ENCODE data around the gene LCE1D. TPM values are rescaled to one million over a fixed set of nuclear protein-coding genes. Genes with fewer than 3 reads are reported as not detected.

LCE1D gene, protein sequence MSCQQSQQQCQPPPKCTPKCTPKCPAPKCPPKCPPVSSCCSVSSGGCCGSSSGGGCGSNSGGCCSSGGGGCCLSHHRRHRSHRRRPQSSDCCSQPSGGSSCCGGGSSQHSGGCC
- not detected in 2 replicates for total RNA-seq

DNA sequence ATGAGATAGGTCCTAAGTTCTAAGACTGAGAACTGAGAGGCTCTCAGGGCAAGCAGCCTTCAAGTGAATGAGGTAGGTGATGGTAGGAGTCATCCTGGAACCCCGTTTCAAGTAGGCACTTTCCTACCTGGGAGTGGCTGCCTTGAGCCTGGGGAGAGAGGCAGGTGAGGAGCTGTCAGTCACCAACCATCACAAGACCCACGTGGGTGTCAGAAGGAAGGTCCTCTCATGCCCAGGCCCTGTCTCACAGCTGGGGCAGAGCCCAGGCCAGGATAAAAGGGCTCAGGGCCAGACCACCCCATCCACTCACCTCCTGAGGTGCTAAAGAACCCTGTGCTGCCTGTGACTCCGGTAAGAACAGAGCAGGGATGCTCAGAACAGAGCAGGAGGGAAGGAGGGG, at the start of gene LCE1D:
LCE1D (plus strand) TSS at position 301 of the 400 bp plus-strand sequence. CDS start 1,074 bp downstream, outside the sequence.
- DNase-seq (ENCODE audit: low read depth, low spot score) = no peak

DNA sequence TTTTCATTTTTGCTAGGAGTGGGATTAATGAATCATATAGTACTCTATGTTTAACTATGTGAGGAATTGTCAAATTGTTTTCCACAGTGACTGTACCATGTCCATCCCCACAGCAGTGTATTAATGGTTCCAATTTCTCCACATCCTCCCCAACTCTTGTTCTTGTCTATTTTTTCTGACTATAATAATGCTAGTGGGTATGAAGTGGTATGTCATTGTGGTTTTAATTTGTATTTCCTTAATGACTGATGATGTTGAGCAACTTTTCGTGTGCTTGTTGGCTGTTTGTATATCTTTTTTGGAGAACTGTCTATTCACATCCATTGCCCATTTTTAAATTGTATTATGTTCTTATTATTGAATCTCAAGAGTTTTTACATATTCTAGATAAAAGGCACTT, 48.7 kb upstream of the LCE1D start:
- no peak for DNase-seq (ENCODE audit: low read depth, low spot score)

DNA sequence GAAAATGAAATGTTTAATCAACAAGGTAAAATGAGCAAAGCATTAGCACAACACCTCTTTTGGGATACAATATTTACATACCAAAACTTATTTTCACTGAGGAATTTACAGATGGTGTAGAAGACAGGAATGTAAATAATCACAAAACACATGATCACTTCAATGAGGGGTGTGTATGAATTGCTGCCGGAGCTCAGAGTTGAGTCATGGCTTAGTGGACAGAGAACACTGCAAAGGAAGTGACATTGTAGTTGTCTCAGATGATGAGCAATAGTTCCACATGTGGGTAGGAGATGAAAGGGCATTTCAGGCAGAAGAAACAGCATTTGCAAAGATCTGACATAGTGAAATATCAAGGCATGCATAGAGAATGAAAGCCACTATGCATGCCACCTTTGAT, 44.3 kb upstream of the LCE1D start:
- no peak for DNase-seq (ENCODE audit: low read depth, low spot score)

DNA sequence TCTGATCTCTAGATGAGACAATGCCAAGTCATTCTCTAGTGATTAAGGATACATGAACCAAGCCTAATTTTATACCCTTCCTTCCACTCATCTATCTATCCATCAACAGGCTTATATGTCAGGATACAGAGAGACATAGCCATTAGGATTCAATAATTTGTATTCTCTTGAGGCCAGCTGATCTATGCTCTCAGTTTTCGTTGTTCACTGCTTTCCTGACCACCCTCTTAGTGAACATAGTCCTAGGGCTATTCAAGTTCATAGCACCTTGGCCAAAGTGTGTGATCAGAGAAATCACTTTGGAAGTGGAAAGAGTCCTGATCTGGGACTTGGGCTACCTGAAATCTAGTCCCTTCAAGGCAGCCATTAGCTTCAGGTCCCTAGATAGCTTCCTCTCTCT, 42.9 kb upstream of the LCE1D start:
- DNase-seq (ENCODE audit: low read depth, low spot score) = no peak

DNA sequence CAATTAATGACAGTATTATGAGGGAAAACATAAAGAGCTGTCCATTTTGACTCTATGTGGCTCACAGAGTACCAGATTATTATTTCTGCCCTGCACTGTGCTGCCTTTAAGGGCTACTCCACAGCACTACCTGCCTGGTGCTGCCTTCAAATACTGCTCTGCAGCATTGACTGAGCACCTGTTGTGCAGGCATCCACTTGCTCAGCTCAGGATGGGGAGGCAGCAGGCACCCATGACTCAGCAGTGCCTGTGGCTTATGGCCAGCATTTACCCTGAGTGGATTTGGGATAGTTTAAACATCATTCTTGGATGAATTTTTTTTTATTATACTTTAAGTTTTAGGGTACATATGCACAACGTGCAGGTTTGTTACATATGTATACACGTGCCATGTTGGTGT, 39.6 kb upstream of the LCE1D start:
- no peak for DNase-seq (ENCODE audit: low read depth, low spot score)

DNA sequence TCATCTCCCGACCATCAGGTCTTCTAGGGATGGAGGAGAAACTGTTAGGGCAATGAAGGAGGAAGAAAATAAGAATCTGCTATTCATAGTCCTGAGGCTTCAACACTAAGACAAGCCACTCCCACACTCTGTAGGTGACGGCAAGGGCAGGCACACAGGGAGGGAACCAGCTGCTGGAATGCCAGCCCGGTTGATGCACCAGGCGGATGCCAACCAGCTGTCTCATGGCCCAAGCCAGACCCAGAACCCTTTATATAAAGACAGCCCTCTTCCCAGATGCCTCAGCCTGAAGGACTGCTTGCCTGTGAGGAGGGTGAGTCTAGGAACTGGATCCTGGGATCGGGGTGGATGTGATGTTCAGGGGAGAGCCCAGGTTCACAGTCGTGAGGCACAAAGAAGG, 38.8 kb upstream of the LCE1D start, which contains the start of gene KPRP:
KPRP (plus strand) TSS at position 279 of the 400 bp plus-strand sequence. CDS start 1,564 bp downstream, outside the sequence.
- DNase-seq (ENCODE audit: low read depth, low spot score) = no peak

DNA sequence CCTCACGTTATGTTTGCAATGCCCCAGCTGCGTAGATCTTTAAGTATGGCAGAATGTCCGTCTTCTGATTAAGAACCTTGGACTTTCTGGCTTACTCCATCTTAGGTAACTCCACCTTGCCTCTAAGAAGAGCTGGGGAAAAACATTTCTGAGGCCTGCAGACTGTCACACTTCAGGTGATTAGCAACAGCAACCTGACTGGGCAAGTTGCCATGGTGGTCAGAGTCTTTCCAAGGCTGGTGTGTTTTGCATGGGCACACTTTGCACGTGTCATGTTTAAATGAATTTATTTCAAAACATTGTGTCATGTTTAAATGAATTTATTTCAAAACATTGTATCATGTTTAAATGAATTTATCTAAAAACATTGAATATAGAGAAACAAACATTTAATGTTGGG, 37.9 kb upstream of the LCE1D start:
- DNase-seq (ENCODE audit: low read depth, low spot score) = no peak

DNA sequence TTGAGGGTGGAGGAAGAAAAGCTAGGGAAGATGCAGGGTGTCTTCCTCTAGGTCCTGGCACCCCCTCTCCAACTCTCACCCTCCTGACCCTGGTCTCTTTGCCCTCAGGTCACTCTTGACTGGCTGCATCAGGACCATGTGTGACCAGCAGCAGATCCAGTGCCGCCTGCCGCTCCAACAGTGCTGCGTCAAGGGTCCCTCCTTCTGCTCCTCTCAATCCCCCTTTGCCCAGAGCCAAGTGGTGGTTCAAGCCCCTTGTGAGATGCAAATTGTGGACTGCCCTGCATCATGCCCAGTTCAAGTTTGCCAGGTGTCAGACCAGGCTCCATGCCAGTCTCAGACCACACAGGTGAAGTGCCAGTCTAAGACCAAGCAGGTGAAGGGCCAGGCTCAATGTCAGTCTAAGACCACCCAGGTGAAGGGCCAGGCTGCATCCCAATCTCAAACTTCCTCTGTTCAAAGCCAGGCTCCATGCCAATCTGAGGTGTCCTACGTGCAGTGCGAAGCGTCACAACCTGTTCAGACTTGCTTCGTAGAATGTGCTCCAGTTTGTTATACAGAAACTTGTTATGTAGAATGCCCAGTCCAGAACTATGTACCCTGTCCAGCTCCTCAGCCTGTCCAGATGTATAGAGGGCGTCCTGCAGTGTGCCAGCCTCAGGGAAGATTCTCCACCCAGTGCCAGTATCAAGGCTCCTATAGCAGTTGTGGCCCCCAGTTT, 36.9 kb upstream of the LCE1D start:
- no peak for DNase-seq (ENCODE audit: low read depth, low spot score)

DNA sequence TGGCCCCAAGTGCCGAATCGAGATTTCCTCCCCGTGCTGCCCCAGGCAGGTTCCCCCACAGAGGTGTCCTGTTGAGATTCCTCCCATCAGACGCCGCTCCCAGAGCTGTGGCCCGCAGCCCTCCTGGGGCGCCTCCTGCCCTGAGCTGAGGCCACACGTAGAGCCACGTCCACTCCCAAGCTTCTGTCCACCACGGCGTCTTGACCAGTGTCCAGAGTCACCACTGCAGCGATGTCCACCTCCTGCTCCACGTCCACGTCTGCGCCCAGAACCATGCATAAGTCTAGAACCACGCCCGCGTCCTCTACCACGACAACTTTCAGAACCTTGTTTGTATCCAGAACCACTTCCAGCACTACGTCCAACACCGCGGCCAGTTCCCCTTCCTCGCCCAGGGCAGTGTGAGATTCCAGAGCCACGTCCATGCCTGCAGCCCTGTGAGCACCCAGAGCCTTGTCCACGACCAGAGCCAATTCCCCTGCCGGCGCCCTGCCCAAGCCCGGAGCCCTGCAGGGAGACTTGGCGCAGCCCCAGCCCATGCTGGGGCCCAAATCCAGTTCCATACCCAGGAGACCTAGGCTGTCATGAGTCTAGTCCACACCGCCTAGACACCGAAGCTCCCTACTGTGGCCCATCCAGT, 35.9 kb upstream of the LCE1D start:
- no peak for DNase-seq (ENCODE audit: low read depth, low spot score)

DNA sequence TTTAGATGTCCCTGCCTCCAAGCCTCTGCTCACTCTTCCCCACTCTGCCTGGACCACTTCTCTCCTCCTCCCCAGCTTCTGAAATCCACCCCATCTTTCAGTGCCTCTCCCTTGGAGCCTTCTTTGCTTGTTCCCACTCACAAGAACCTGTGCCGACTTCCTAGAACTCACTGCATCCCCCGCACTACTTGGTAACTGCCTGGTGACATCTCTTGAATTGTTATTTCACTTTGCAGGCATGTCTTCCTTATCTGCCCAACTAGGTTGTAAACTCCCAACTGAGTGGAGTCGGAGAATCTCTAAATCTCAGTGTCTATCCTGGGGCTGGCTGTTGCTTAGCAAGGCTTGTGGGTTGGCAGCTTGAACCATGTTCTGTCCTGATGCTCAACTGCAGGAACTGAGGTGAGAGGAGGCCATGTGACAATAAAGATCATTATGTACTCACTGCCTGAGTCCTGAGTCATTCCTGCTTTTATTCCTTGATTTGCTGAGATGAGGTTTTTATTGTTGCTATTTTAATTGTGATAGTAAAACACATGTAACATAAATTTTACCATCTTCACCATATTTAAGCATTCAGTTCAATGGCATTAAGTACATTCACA, 34.8 kb upstream of the LCE1D start:
- DNase-seq (ENCODE audit: low read depth, low spot score) = no peak

DNA sequence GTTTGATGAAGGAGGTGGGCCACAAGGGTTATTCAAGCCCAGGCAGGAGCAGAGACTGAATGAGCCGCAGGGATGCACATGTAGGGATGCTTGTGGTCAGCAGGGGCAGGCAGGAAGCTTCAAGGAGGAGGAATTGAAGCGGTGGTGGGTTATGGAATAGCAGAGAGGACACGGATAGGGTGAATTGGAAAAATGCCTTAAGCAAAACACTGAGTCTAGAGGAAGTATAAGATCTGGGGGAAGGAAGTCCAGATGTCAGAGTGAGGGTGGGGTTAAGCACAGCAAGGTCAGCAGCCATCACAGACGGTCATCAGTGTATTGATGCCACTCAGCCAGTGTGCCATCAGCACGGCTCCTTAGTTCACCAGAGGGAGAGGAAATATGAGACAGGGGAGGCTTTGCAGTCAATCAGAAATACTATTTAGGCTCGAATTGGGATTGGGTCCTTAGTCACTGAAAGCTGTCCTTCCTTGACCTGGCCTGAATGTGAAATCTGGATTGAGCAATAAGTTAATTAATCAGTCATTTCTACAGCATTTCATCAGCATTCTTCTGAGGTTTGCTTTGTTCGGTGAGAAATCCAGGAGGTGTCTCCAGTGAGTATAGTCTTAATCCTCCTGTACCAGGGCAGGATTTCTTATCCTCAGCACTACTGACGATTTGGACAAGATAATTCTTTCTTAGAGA, 27.5 kb upstream of the LCE1D start:
- DNase-seq (ENCODE audit: low read depth, low spot score) = no peak

DNA sequence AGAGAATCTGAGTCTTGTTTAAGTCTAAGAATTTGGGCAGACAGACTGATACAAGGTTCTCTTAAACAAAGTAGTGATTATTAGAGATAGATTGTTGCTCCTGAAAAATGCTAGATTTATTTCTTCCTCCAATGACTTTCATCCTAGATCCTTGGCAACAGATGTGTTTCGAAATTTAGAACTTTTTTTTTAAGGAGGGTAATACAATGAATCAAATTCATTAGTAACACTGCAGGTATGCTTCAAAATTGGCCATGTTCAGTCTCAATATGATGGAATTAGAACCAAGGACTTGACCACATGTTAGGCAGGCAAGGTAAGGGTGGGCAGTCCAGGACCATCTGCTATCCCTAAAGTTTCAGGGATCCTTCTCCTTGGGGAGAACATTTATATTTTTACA, 26.1 kb upstream of the LCE1D start:
- DNase-seq (ENCODE audit: low read depth, low spot score) = no peak

DNA sequence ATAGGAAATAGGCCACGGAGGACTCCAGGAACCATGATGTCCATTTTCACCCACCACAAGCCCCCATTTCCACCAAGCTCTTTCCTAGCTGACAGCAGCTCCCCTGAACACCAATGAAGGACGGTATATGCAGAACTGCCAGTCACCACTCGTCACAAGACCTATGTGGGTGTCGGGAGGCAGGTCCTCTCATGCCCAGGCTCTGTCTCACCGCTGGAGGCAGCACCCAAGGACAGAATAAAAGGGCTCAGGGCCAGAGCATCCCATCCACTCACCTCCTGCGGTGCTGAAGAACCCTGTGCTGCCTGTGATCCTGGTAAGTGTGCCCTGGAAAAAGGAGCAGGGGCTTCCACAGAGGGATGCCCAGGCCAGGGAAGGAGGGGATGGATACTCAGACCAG, 21.6 kb upstream of the LCE1D start, which contains the start of gene LCE1F:
LCE1F (plus strand) TSS at position 266 of the 400 bp plus-strand sequence. CDS start 1,232 bp downstream, outside the sequence.
- DNase-seq (ENCODE audit: low read depth, low spot score) = no peak

DNA sequence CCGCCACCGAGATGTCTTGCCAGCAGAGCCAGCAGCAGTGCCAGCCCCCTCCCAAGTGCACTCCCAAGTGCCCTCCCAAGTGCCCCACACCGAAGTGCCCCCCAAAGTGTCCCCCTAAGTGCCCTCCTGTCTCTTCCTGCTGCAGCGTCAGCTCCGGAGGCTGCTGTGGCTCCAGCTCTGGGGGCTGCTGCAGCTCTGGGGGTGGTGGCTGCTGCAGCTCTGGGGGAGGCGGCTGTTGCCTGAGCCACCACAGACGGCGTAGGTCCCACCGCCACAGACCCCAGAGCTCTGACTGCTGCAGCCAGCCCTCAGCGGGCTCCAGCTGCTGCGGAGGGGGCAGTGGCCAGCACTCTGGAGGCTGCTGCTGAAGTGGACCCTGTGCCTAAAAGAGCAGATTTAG, 20.2 kb upstream of the LCE1D start:
- DNase-seq (ENCODE audit: low read depth, low spot score) = no peak

DNA sequence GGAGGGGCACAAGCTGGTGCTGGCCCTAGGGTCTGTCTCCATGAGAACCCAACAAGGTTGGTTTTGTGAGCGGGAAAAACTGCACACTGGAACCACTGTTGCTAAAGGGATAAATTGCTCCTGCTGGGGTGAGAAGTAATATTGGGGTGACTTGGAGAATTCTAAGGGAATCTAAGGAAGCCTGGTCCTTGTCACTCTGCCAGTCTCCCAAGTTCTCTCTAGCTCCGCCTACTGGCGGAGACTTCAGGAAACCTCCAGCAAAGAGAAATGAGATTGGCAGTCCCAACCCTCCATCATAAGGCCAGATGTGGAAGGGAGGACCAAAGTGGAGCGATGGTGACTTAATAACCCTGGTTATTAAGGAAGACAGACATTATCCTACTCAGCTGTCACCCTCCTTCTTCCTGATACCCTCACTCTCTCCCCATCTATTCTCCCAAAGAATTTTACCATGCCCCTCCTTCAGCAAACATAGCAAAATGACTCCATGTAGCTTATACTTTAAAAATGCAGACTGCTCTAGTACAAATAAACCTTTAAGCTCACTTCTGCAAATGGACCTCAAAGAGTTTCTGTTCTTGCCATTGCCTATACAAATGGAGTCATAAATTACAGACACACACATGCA, 18.9 kb upstream of the LCE1D start:
- no peak for DNase-seq (ENCODE audit: low read depth, low spot score)

DNA sequence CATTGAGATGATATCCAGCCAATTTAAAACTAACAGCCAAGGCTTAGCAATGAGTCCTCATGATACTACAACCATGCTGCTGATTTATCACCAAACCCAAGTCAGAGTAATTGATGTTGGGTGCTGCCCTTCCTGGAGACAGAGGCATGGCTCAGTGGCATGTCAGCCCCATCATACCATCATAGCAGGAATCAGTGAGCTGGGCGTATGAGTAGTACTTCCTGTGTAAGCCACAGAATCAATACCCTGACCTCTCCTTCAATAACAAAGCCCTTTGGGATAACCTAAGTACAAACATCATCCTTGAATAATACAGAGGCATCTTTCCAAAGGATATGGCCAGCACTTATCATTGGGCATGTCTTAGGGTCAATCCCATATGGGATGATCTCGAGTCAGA, 13.4 kb upstream of the LCE1D start:
- DNase-seq (ENCODE audit: low read depth, low spot score) = no peak

DNA sequence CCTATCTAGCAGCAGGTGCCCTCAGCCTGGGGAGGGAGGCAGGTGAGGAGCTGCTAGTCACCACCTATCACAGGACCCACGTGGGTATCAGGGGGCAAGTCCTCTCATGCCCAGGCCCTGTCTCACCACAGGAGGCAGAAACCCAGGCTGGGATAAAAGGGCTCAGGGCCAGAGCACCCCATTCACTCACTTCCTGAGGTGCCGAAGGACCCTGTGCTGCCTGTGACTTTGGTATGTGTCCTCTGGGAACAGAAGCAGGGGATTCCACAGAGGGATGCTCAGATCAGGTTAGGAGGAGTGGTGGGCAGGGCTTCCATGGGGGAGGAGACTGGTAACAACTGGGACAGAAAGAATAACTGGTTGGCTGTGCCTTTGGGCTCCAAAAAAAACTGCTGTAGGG, 10.4 kb upstream of the LCE1D start, which contains the start of gene LCE1E:
LCE1E (plus strand) TSS at position 181 of the 400 bp plus-strand sequence. CDS start 1,043 bp downstream, outside the sequence.
- no peak for DNase-seq (ENCODE audit: low read depth, low spot score)

DNA sequence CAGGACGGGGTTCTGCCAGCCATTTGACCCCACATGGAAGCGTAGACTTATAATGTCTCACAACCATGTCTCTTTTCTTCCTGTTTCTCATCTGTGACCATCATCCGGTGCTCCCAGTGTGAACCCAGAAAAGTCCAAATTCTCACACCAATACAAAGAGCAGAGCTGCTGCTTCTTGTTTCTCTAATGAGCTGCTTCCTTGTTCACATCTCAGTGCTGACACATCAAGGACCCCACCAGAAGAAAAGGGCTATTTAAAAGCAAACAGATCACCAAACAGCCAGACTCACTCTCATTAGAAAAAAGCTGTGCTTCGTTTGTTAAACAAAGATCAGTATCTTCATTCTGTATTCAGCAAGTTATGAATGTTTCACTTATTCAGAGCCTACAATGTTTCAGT, 835 bp upstream of the LCE1D start:
- DNase-seq (ENCODE audit: low read depth, low spot score) = no peak

DNA sequence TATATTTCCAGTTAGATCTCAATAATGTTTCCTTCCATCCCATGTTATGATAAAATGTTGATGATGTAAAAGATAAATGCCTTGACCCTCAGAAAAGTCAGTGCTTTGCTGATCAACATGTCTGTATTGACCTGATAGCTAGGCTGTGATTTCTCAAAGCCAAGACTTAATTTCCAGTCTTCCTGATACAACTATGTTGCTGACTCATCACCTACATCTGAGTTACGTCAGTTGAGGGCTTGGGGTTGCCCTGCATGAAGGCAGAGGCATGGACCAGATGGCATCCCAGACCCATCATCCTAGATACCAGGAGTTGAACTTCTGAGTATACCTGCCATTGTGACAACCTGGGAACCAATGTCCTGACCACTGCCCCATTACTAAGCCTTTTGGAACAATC, 4.8 kb downstream of the LCE1D start:
- DNase-seq (ENCODE audit: low read depth, low spot score) = no peak

DNA sequence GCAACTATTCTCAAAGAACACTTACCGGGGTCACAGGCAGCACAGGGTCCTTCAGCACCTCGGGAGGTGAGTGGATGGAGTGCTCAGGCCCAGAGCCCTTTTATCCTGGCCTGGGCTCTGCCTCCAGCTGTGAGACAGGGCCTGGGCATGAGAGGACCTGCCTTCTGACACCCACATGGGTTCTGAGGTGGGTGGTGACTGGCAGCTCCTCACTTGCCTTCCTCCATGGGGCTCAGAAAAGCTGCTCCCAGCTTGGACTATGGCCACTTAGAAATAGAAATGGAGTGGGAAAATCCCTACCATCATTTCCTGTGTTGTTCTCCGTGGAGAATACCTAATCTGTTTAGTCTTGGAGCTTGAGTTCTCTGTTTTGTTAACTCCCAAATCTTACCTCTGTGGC, 10.1 kb downstream of the LCE1D start, which contains the start of gene LCE1C:
LCE1C (minus strand) TSS at position 76 of the 400 bp plus-strand sequence. CDS start 1,173 bp downstream, outside the sequence.
- DNase-seq (ENCODE audit: low read depth, low spot score) = no peak

DNA sequence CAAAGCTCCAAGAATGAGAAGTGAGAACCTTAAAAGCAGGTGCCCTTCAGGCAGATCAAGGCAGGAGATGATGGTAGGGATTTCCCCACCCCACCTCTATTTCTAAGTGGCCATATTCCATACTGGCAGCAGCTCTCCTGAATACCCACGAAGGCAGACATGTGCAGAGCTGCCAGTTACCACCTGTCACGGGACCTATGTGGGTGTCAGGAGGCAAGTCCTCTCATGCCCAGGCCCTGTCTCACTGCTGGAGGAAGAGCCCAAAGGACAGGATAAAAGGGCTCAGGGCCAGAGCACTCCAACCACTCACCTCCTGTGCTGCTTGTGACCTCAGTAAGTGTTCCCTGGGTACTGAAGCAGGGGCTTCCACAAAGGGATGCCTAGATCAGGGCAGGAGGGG, 14.5 kb downstream of the LCE1D start:
- no peak for DNase-seq (ENCODE audit: low read depth, low spot score)
